ENCODE measurements around the gene CAMK2A.

Gene CAMK2A

GRCh38 chr5:150323819-150324218 lies 34.2 kb upstream of the CAMK2A start:
- no peak for TF ChIP-seq TAF1 (IDR thresholded peaks at IDR 0.05; ENCODE audit: borderline replicate concordance, low read depth, low read length)
- TF ChIP-seq POLR2AphosphoS5 (IDR thresholded peaks at IDR 0.05; ENCODE audit: low read depth, low read length): no peak
- TF ChIP-seq POLR2A (IDR thresholded peaks at IDR 0.05; ENCODE audit: low read depth, low read length): no peak
- FAIRE-seq (no peak), DNase-seq (ENCODE audit: insufficient read length) (no peak)

- TF ChIP-seq POLR2A (IDR thresholded peaks at IDR 0.05; ENCODE audit: low read depth, low read length): no peak
- TF ChIP-seq TAF1 (IDR thresholded peaks at IDR 0.05; ENCODE audit: borderline replicate concordance, low read depth, low read length): no peak
- TF ChIP-seq POLR2AphosphoS5 (IDR thresholded peaks at IDR 0.05; ENCODE audit: low read depth, low read length): no peak
- FAIRE-seq (no peak), DNase-seq (ENCODE audit: insufficient read length) (no peak)
These were observed 33.5 kb upstream of the CAMK2A start for GRCh38 chr5:150323092-150323491.

GRCh38 chr5:150322202-150322601 lies 32.6 kb upstream of the CAMK2A start:
- TF ChIP-seq POLR2A (IDR thresholded peaks at IDR 0.05; ENCODE audit: low read depth, low read length): no peak
- no peak for TF ChIP-seq POLR2AphosphoS5 (IDR thresholded peaks at IDR 0.05; ENCODE audit: low read depth, low read length)
- TF ChIP-seq TAF1 (IDR thresholded peaks at IDR 0.05; ENCODE audit: borderline replicate concordance, low read depth, low read length): no peak
- FAIRE-seq: no peak

GRCh38 chr5:150321784-150322183 lies 32.2 kb upstream of the CAMK2A start:
- DNase-seq (ENCODE audit: insufficient read length): no peak
- TF ChIP-seq TAF1 (IDR thresholded peaks at IDR 0.05; ENCODE audit: borderline replicate concordance, low read depth, low read length): no peak
- TF ChIP-seq POLR2AphosphoS5 (IDR thresholded peaks at IDR 0.05; ENCODE audit: low read depth, low read length): no peak
- TF ChIP-seq POLR2A (IDR thresholded peaks at IDR 0.05; ENCODE audit: low read depth, low read length): no peak
- no peak for FAIRE-seq

More at GRCh38 chr5:150322202-150322601, 32.6 kb upstream of the CAMK2A start:
- DNase-seq (ENCODE audit: insufficient read length): no peak

- no peak for TF ChIP-seq POLR2A (IDR thresholded peaks at IDR 0.05; ENCODE audit: low read depth, low read length)
- no peak for TF ChIP-seq POLR2AphosphoS5 (IDR thresholded peaks at IDR 0.05; ENCODE audit: low read depth, low read length)
- TF ChIP-seq TAF1 (IDR thresholded peaks at IDR 0.05; ENCODE audit: borderline replicate concordance, low read depth, low read length): no peak
- FAIRE-seq: no peak
These were observed 31.6 kb upstream of the CAMK2A start for GRCh38 chr5:150321211-150321610.

GRCh38 chr5:150320044-150320613 lies 30.6 kb upstream of the CAMK2A start:
- TF ChIP-seq POLR2A (IDR thresholded peaks at IDR 0.05; ENCODE audit: low read depth, low read length) (no peak), POLR2AphosphoS5 (IDR thresholded peaks at IDR 0.05; ENCODE audit: low read depth, low read length) (no peak), TAF1 (IDR thresholded peaks at IDR 0.05; ENCODE audit: borderline replicate concordance, low read depth, low read length) (no peak)
- DNase-seq (ENCODE audit: insufficient read length): no peak
- FAIRE-seq: no peak

More at GRCh38 chr5:150321211-150321610, 31.6 kb upstream of the CAMK2A start:
- DNase-seq (ENCODE audit: insufficient read length): no peak

- TF ChIP-seq TAF1 (IDR thresholded peaks at IDR 0.05; ENCODE audit: borderline replicate concordance, low read depth, low read length): no peak
- no peak for TF ChIP-seq POLR2AphosphoS5 (IDR thresholded peaks at IDR 0.05; ENCODE audit: low read depth, low read length)
- TF ChIP-seq POLR2A (IDR thresholded peaks at IDR 0.05; ENCODE audit: low read depth, low read length): no peak
- no peak for DNase-seq (ENCODE audit: insufficient read length)
- no peak for FAIRE-seq
These were observed 29.9 kb upstream of the CAMK2A start for GRCh38 chr5:150319484-150319790.

GRCh38 chr5:150318613-150319483 lies 29.3 kb upstream of the CAMK2A start:
- DNase-seq (ENCODE audit: insufficient read length) (no peak), FAIRE-seq (no peak)
- no peak for TF ChIP-seq TAF1 (IDR thresholded peaks at IDR 0.05; ENCODE audit: borderline replicate concordance, low read depth, low read length)
- TF ChIP-seq POLR2AphosphoS5 (IDR thresholded peaks at IDR 0.05; ENCODE audit: low read depth, low read length): no peak
- TF ChIP-seq POLR2A (IDR thresholded peaks at IDR 0.05; ENCODE audit: low read depth, low read length): no peak

- DNase-seq (ENCODE audit: insufficient read length): no peak
- no peak for TF ChIP-seq POLR2A (IDR thresholded peaks at IDR 0.05; ENCODE audit: low read depth, low read length)
- TF ChIP-seq TAF1 (IDR thresholded peaks at IDR 0.05; ENCODE audit: borderline replicate concordance, low read depth, low read length): no peak
- TF ChIP-seq POLR2AphosphoS5 (IDR thresholded peaks at IDR 0.05; ENCODE audit: low read depth, low read length): no peak
- FAIRE-seq: no peak
These were observed 27.8 kb upstream of the CAMK2A start for GRCh38 chr5:150317048-150318003.

- FAIRE-seq (no peak), DNase-seq (ENCODE audit: insufficient read length) (no peak)
- no peak for TF ChIP-seq TAF1 (IDR thresholded peaks at IDR 0.05; ENCODE audit: borderline replicate concordance, low read depth, low read length)
These were observed 26.7 kb upstream of the CAMK2A start for GRCh38 chr5:150316320-150316719.

GRCh38 chr5:150315245-150315644 lies 25.7 kb upstream of the CAMK2A start:
- FAIRE-seq (no peak), DNase-seq (ENCODE audit: insufficient read length) (no peak)
- TF ChIP-seq TAF1 (IDR thresholded peaks at IDR 0.05; ENCODE audit: borderline replicate concordance, low read depth, low read length) (no peak), POLR2A (IDR thresholded peaks at IDR 0.05; ENCODE audit: low read depth, low read length) (no peak), POLR2AphosphoS5 (IDR thresholded peaks at IDR 0.05; ENCODE audit: low read depth, low read length) (no peak)

Data from GM12892 (cell line).